Activated naive CD8-positive, alpha-beta T cell (primary cell): ENCODE results near the gene AVPR1B.
A peak's percentile ranks its signal among the peaks of the same experiment; 100 is the strongest.

ENCODE experiments used
- H3K27ac Mint-ChIP-seq: one replicate; pipeline ENCODE4 v1.8.0; 2021; ENCODE audit warnings: mixed read lengths
- H3K27me3 Mint-ChIP-seq: one replicate; pipeline ENCODE4 v1.8.0; 2021; ENCODE audit warnings: mixed read lengths
- H3K36me3 Mint-ChIP-seq: one replicate; pipeline ENCODE4 v1.8.0; 2021; ENCODE audit warnings: mixed read lengths
- H3K4me1 Mint-ChIP-seq: one replicate; pipeline ENCODE4 v1.8.0; 2021; ENCODE audit warnings: low read depth, mixed read lengths
- H3K4me3 Mint-ChIP-seq: one replicate; pipeline ENCODE4 v1.8.0; 2021; ENCODE audit warnings: mild to moderate bottlenecking, mixed read lengths
- H3K9me3 Mint-ChIP-seq: one replicate; pipeline ENCODE4 v1.8.0; 2021; ENCODE audit warnings: low read depth, mixed read lengths

AVPR1B gene

GRCh38 chr1:206121269-206121668 is 4.1 kb upstream of the AVPR1B start:
- Mint-ChIP-seq H3K4me3 (no peak overlapping the region), H3K4me1 (peaks cover 9% of the 10 kb centered on the region), H3K36me3 (peaks cover 8% of the 10 kb centered on the region), H3K27ac (no peak overlapping the region), H3K27me3 (peaks cover 30% of the 10 kb centered on the region), H3K9me3 (peaks cover 7% of the 10 kb centered on the region)

DNA sequence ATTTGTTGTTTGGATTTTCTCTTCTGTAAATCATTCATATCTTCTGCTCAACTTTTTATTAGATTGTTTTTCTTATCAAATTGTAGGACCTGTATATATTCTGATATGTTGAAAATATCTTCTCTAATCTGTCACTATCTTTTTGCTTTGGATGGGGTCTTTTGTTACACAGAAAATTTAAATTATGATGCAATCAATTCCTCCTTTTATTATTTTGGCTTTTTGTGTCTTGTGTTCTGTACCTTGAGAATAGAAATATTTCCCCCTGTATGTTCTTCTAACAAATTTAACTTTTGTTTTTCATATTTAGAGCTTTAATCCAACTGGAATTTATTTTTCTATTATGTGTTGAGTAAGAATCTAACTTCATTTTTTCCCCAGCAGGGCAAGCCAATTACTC is 3.2 kb upstream of the AVPR1B start:
- Mint-ChIP-seq H3K36me3 (peaks cover 8% of the 10 kb centered on the region), H3K27ac (no peak overlapping the region), H3K27me3 (peaks cover 28% of the 10 kb centered on the region), H3K4me3 (no peak overlapping the region), H3K4me1 (peaks cover 9% of the 10 kb centered on the region), H3K9me3 (peaks cover 7% of the 10 kb centered on the region)

DNA sequence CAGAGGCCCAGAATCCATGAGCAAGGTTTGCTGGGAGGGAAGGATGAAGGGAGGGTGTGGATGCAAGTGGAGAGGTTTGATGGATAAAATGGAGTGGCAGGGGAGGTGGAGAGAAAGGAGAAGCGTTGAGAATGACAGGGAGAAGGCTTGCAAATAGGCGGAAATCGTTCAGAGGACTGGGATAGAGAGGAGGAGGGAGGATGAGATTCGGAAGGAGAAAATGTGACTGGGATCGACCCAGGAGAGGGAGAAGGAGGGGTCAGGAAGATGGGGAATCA is 376 bp downstream of the AVPR1B start:
- peaks cover 25% of the 10 kb centered on the region for H3K27me3 Mint-ChIP-seq

DNA sequence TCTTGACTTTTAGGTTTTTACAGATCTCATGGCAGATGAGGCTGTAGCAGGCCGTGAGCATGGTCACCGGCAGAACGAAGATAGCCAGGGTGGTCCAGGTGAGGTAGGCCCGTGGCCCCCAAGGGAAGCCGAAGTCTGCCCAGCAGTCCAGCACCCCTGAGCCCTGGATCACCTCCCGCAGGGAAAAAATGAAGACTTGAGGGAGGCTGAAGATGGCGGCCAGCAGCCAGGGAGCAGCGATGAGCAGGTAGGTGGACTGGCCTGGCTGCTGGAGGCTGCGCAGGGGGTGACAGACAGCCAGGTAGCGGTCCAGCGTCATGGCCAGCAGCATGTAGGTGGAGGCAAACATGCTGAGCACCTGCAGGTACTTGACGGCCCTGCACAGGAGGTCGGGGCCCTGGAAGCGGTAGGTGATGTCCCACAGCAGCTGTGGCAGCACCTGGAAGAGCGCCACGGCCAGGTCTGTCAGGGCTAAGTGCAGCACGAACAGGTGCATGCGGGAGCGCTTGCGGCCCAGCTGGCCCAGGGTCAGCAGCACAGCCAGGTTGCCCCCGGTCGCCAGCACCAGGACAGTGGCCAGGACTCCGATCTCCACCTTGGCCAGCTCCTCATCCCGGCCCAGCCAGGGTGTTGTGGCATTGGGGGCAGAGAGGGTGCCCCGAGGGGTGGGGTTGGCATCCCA is 856 bp downstream of the AVPR1B start:
- peaks cover 25% of the 10 kb centered on the region for H3K27me3 Mint-ChIP-seq
- peaks cover 5% of the 10 kb centered on the region for H3K36me3 Mint-ChIP-seq
- peaks cover 9% of the 10 kb centered on the region for H3K4me1 Mint-ChIP-seq
- peak overlapping the region; percentile 69 for H3K4me3 Mint-ChIP-seq
- no peak overlapping the region for H3K27ac Mint-ChIP-seq
- H3K9me3 Mint-ChIP-seq, result peaks cover 3% of the 10 kb centered on the region

More for the DNA sequence above, 376 bp downstream of the AVPR1B start:
- Mint-ChIP-seq H3K4me3 (peak overlapping the region; percentile 69), H3K27ac (no peak overlapping the region), H3K36me3 (peaks cover 5% of the 10 kb centered on the region), H3K9me3 (peaks cover 7% of the 10 kb centered on the region), H3K4me1 (peaks cover 9% of the 10 kb centered on the region)

GRCh38 chr1:206115791-206116190 is 1.4 kb downstream of the AVPR1B start:
- peaks cover 2% of the 10 kb centered on the region for H3K36me3 Mint-ChIP-seq
- no peak overlapping the region for H3K4me3 Mint-ChIP-seq
- no peaks in the 10 kb centered on the region for H3K9me3 Mint-ChIP-seq
- H3K27me3 Mint-ChIP-seq, result peaks cover 22% of the 10 kb centered on the region
- H3K27ac Mint-ChIP-seq, result no peak overlapping the region
- H3K4me1 Mint-ChIP-seq, result peaks cover 9% of the 10 kb centered on the region

- H3K27ac Mint-ChIP-seq, result no peak overlapping the region
- no peak overlapping the region for H3K4me3 Mint-ChIP-seq
- H3K36me3 Mint-ChIP-seq, result peaks cover 2% of the 10 kb centered on the region
- H3K27me3 Mint-ChIP-seq, result peaks cover 19% of the 10 kb centered on the region
- H3K4me1 Mint-ChIP-seq, result peaks cover 9% of the 10 kb centered on the region
- H3K9me3 Mint-ChIP-seq, result no peaks in the 10 kb centered on the region
These were observed 2.2 kb downstream of the AVPR1B start for GRCh38 chr1:206114692-206115640.

DNA sequence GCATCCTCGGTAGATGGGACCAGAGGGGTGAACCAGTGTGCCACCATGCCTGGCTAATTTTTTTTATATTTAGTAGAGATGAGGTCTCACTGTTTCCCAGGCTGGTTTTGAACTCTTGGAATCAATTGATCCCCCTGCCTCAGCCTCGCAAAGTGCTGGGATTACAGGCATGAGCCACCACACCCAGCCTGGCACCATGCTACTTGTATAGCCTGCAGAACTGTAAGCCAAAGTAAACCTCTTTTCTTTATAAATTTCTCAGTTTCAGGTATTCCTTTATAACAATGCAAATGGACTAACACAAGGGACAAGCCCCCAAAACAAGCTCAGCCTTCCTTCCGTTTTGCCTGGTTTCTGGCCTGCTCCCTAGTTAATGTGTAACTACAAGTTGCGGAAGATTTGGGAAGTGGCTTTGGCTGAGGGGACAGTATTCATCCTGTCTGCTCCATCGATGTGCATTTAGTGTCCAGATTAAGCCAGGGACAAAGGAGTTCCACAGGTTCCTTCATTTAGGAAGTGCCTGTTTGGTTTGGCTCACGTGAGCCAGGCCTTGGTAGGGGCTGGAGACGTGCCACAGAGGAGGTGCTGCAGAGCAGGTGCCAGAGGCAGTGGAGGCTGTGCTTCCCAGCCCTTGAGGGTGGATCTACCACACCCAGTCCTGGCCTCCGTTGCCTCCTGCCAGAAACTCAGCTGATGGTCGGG is 4.4 kb downstream of the AVPR1B start:
- no peak overlapping the region for H3K4me3 Mint-ChIP-seq
- peaks cover 10% of the 10 kb centered on the region for H3K27me3 Mint-ChIP-seq
- H3K4me1 Mint-ChIP-seq, result peaks cover 7% of the 10 kb centered on the region
- no peaks in the 10 kb centered on the region for H3K9me3 Mint-ChIP-seq
- H3K27ac Mint-ChIP-seq, result no peak overlapping the region
- H3K36me3 Mint-ChIP-seq, result no peaks in the 10 kb centered on the region

DNA sequence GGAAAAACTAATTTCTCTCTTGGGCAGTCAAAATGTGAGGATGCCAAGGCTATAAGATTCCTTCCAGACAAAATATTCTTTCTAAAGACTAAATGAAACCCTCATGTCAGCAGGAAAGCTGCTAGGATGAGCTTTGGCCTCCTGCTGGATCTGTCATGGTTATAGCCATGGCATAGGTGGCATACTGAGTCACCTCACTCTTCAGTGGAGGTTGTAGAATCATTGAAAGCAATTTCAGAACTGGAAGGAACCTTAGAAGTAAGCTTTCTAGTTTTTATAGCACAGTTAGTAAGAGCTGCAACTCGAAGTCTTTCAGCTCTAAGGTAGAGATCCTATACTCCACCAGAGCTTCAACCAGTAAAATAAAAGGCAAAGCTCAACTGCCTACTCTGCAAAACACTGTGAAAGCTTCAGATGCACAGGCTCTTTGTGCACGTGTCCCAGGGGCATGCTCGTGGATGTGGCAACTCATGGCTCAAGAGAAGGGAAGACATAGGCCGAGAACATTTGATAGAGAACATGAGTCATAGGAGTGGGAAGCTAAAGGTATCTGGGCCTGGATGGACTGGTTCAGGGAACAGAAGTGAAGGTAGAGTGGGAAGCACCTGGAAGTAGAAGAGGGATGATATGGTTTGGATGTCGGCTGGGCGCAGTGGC is 5.8 kb downstream of the AVPR1B start:
- Mint-ChIP-seq H3K27me3 (peaks cover 2% of the 10 kb centered on the region), H3K36me3 (no peaks in the 10 kb centered on the region), H3K27ac (no peak overlapping the region), H3K4me3 (no peak overlapping the region), H3K9me3 (no peaks in the 10 kb centered on the region), H3K4me1 (no peaks in the 10 kb centered on the region)

- Mint-ChIP-seq H3K4me1 (no peaks in the 10 kb centered on the region), H3K27ac (no peak overlapping the region), H3K27me3 (peaks cover 2% of the 10 kb centered on the region)
These were observed 6.4 kb downstream of the AVPR1B start for GRCh38 chr1:206110820-206111219.

DNA sequence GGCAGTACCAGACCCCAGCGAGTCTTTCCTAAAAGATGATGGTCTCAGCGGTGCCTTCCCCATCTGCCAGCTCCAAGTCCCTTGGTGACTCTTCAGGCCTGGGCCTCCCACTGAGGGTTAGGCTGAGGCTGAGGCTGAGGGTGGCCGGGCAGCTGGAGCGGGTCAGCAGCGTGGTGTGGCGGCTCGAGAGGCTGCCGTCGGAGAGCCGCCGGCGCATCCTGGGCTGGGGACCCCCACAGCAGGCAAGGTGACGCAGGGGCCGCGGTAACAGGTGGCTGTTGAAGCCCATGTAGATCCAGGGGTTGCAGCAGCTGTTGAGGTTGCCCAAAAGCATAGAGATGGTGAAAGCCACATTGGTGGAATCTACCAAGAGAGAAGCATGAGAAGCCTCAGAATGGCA is 7.0 kb downstream of the AVPR1B start:
- no peak overlapping the region for H3K27ac Mint-ChIP-seq
- no peaks in the 10 kb centered on the region for H3K36me3 Mint-ChIP-seq
- peaks cover 2% of the 10 kb centered on the region for H3K27me3 Mint-ChIP-seq
- H3K9me3 Mint-ChIP-seq, result no peaks in the 10 kb centered on the region
- H3K4me1 Mint-ChIP-seq, result no peaks in the 10 kb centered on the region
- no peak overlapping the region for H3K4me3 Mint-ChIP-seq

More at GRCh38 chr1:206110820-206111219, 6.4 kb downstream of the AVPR1B start:
- Mint-ChIP-seq H3K4me3 (no peak overlapping the region), H3K36me3 (no peaks in the 10 kb centered on the region), H3K9me3 (no peaks in the 10 kb centered on the region)

DNA sequence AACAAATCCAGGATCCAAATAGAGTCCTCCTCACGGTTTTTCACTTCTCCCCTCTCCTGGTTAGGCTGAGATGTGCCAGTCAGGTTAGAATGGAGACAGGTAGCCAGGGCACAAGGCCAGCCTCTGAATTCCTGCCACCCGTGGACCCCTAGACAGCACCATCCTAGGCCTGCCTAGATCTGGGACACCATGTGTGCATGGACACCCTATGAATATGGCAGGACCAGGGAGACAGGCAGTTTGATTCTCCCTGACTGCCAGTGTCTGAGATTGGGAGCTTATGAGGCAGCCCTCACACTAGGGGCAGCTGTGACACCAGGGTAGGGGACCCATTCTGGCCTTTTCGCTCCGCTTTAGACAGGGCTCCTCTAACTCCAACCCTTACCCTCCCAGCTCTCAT is 7.5 kb downstream of the AVPR1B start:
- Mint-ChIP-seq H3K9me3 (no peaks in the 10 kb centered on the region), H3K27ac (no peak overlapping the region), H3K4me3 (no peak overlapping the region), H3K27me3 (peaks cover 2% of the 10 kb centered on the region), H3K4me1 (no peaks in the 10 kb centered on the region), H3K36me3 (no peaks in the 10 kb centered on the region)

DNA sequence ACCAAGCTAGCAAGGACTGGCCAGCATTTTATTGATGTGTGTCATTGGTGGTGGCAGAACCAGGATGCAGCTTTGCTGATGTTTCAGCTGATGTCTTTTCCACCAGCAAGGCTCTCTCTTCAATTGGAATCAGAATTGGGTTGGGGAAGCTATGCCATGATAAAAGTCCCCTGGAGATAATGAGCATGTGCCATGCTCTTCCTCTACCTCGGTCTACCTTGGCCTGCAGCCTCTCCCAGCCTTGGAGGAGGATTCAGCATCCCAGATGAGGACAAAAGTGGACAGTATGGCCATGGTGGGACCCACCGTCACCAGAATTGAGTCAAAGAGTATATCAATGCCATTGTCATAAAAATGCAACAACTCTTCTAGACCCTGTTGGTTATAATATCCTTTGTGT is 8.6 kb downstream of the AVPR1B start:
- Mint-ChIP-seq H3K36me3 (no peaks in the 10 kb centered on the region), H3K27me3 (peaks cover 2% of the 10 kb centered on the region), H3K4me3 (no peak overlapping the region), H3K4me1 (no peaks in the 10 kb centered on the region), H3K9me3 (no peaks in the 10 kb centered on the region), H3K27ac (no peak overlapping the region)

DNA sequence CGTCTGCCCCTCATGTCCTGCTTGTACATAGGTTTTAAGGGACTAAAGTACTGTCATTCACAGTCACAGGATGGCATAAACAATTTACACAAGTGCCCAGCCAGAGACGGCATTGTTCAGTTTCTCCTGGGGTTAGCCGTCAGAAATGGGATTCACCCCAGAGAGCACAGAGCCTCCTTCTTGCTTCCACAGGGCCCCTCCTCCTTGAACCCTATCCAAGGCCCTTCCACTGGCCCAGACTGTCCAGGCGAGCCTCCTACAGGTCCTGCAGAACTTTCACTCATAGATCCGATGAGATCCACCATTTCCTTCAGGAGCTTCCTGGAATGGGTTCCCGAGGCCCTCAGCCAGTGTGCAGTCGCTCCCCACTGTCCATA is 10.0 kb downstream of the AVPR1B start:
- H3K4me1 Mint-ChIP-seq, result no peaks in the 10 kb centered on the region
- H3K9me3 Mint-ChIP-seq, result no peaks in the 10 kb centered on the region
- H3K27me3 Mint-ChIP-seq, result peaks cover 2% of the 10 kb centered on the region
- H3K27ac Mint-ChIP-seq, result no peak overlapping the region
- no peaks in the 10 kb centered on the region for H3K36me3 Mint-ChIP-seq
- no peak overlapping the region for H3K4me3 Mint-ChIP-seq

- Mint-ChIP-seq H3K4me3 (no peak overlapping the region), H3K4me1 (no peaks in the 10 kb centered on the region), H3K36me3 (no peaks in the 10 kb centered on the region), H3K27me3 (peaks cover 2% of the 10 kb centered on the region), H3K27ac (no peak overlapping the region), H3K9me3 (no peaks in the 10 kb centered on the region)
These were observed 10.6 kb downstream of the AVPR1B start for GRCh38 chr1:206106328-206107167.
